ENCODE data around the gene KCNK13.

DNA sequence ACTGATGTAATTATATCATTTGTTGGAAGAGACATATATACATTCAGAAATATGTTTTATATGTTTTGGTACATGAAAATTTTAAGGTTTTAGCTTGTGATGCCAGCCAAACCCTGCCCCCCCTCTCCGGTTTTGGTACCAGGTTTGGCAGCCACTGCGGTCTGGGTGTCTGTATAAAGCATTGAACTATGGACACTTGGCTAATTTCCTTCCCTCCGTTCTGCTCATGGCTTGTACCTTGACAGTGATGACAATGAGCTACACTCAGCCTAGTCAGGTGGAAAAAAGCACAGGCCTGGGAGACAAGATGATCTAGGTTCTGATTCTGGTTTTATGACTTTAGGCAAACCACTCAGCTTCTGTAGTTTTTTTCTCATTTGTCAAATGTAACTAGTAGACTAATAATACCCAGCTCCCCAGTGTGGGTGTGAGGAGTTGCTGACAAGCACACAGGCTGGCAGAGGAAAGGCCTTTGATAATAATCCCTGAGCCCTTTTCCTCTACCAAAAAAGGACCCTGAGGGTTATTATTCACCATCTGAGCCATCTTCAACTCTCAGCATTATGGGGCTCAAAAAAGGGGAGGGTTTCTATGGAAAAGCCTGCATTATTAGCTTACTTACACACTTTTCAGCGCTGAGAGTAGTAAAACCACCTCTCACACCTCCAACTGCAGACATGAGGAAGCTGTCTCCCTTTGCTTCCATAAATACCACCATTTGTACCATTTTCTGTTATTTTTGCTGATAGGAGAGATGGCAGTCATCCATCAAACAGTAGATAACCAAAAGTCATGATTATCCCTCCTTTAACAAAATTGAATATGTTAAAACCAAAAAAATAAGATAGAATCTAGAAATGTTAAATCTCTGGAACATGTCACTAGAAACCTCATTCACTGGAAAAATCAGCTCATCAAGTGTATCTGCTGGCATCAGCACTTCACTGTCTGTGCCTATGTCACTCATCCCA is 118.3 kb downstream of the KCNK13 start:
- TF ChIP-seq POLR2A (IDR thresholded peaks at IDR 0.05): no peak
- TF ChIP-seq, protein P1, sequence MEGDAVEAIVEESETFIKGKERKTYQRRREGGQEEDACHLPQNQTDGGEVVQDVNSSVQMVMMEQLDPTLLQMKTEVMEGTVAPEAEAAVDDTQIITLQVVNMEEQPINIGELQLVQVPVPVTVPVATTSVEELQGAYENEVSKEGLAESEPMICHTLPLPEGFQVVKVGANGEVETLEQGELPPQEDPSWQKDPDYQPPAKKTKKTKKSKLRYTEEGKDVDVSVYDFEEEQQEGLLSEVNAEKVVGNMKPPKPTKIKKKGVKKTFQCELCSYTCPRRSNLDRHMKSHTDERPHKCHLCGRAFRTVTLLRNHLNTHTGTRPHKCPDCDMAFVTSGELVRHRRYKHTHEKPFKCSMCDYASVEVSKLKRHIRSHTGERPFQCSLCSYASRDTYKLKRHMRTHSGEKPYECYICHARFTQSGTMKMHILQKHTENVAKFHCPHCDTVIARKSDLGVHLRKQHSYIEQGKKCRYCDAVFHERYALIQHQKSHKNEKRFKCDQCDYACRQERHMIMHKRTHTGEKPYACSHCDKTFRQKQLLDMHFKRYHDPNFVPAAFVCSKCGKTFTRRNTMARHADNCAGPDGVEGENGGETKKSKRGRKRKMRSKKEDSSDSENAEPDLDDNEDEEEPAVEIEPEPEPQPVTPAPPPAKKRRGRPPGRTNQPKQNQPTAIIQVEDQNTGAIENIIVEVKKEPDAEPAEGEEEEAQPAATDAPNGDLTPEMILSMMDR (IDR thresholded peaks at IDR 0.05): no peak
